ENCODE data around the gene GNG7.

Gene GNG7

GRCh38 chr19:2604747-2605329 is 97.7 kb downstream of the GNG7 start:
- no peak for TF ChIP-seq ZFX (IDR thresholded peaks at IDR 0.05)
- no peak for TF ChIP-seq CTCF (conservative IDR thresholded peaks at IDR 0.05)
- no peak overlapping the region for H3K27ac ChIP-seq

GRCh38 chr19:2603334-2603733 is 99.2 kb downstream of the GNG7 start:
- TF ChIP-seq ZFX (IDR thresholded peaks at IDR 0.05) (no peak), CTCF (conservative IDR thresholded peaks at IDR 0.05) (no peak)
- peak overlapping the region; percentile 55 for H3K27ac ChIP-seq

GRCh38 chr19:2602391-2603181 is 99.9 kb downstream of the GNG7 start:
- peak overlapping the region; percentile 55 for H3K27ac ChIP-seq
- TF ChIP-seq ZFX (IDR thresholded peaks at IDR 0.05) (no peak; the same call in 1 of the 2 replicates), CTCF (conservative IDR thresholded peaks at IDR 0.05) (no peak)

GRCh38 chr19:2600914-2601870 is 101.3 kb downstream of the GNG7 start:
- TF ChIP-seq CTCF (conservative IDR thresholded peaks at IDR 0.05) (no peak), ZFX (IDR thresholded peaks at IDR 0.05) (no peak)

GRCh38 chr19:2594319-2594718 is 108.2 kb downstream of the GNG7 start:
- no peak overlapping the region for H3K27ac ChIP-seq
- TF ChIP-seq ZFX (IDR thresholded peaks at IDR 0.05): no peak
- no peak for TF ChIP-seq CTCF (conservative IDR thresholded peaks at IDR 0.05)

More at GRCh38 chr19:2600914-2601870, 101.3 kb downstream of the GNG7 start:
- no peak overlapping the region for H3K27ac ChIP-seq

GRCh38 chr19:2592824-2593223 is 109.7 kb downstream of the GNG7 start:
- H3K27ac ChIP-seq: no peak overlapping the region
- TF ChIP-seq CTCF (conservative IDR thresholded peaks at IDR 0.05): no peak
- no peak for TF ChIP-seq ZFX (IDR thresholded peaks at IDR 0.05)

Measured in C4-2B (cell line).